GM21786 (cell line): ENCODE data around the gene USP17L13.
"Not testable (repeated sequence)": the region's sequence is repeated elsewhere in the genome, so short reads cannot be mapped to it uniquely, and the experiment has no call there.

Source experiments
- ATAC-seq: cut with Tn5 transposase; IDR thresholded peaks from one replicate; pipeline ENCODE4 v1.9.1; 2021; ENCODE audit not compliant: unreplicated experiment

USP17L13 gene

GRCh38 chr4:9224596-9224995, at the start of gene USP17L13:
USP17L13 (plus strand) TSS chr4:9224896; CDS start chr4:9224896, 0 bp downstream.
- not testable (repeated sequence) for ATAC-seq

- ATAC-seq: not testable (repeated sequence)
These were observed 14.3 kb upstream of the USP17L13 start, which contains the start of gene USP17L10 for GRCh38 chr4:9210357-9210756. USP17L10 (plus strand) TSS chr4:9210657; CDS start chr4:9210657, 0 bp downstream.

DNA sequence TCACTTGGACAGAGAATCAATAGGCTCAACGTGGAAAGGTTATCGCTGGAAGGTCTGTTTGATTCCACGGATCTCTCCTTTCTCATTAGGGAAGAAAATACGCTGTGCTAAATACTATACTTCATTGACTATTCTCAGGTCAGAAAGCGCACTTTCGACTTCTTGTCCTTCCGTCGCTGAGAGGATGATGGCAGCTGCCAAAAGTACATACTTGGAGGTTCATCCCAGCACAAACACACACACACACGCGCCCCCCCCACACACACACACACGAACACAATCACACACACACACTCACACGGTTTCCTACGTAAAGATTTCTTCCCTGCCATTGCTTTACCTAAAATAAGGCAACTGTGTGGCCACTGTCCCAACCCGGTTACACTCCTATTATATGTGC, 10.0 kb upstream of the USP17L13 start:
- ATAC-seq: not testable (repeated sequence)

GRCh38 chr4:9215105-9215504, 9.6 kb upstream of the USP17L13 start, which contains the start of gene USP17L11:
USP17L11 (plus strand) TSS chr4:9215405; CDS start chr4:9215405, 0 bp downstream.
- not testable (repeated sequence) for ATAC-seq

DNA sequence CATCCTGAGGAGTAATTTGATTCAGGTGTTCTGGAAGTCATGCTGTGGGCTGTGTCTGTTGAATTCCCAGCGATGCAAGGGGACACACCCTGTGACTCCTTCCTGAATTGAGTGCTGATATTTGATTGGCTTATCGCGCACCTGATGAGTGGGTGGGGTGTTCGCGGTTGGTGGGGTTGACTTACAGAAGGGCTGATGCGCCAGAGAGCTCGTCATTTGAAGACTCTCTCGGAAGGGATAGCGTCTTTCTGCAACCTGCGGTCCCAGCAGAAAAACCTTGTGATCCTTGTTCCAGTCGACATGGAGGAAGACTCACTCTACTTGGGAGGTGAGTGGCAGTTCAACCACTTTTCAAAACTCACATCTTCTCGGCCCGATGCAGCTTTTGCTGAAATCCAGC, 4.8 kb upstream of the USP17L13 start, which contains the start of gene USP17L12:
Gene USP17L12 (plus strand): TSS at position 301 of the 400 bp plus-strand sequence. CDS start 0 bp downstream, at position 301.
- not testable (repeated sequence) for ATAC-seq

DNA sequence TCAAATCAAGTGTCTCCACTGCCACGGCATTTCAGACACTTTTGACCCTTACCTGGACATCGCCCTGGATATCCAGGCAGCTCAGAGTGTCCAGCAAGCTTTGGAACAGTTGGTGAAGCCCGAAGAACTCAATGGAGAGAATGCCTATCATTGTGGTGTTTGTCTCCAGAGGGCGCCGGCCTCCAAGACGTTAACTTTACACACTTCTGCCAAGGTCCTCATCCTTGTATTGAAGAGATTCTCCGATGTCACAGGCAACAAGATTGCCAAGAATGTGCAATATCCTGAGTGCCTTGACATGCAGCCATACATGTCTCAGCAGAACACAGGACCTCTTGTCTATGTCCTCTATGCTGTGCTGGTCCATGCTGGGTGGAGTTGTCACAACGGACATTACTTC, 5.6 kb downstream of the USP17L13 start:
- ATAC-seq: not testable (repeated sequence)

- ATAC-seq: not testable (repeated sequence)
These were observed 9.4 kb downstream of the USP17L13 start, which contains the start of gene USP17L15 for GRCh38 chr4:9234085-9234484. USP17L15 (plus strand) TSS chr4:9234385; CDS start chr4:9234385, 0 bp downstream.

- not testable (repeated sequence) for ATAC-seq
These were observed 13.8 kb downstream of the USP17L13 start for GRCh38 chr4:9238461-9238860.

DNA sequence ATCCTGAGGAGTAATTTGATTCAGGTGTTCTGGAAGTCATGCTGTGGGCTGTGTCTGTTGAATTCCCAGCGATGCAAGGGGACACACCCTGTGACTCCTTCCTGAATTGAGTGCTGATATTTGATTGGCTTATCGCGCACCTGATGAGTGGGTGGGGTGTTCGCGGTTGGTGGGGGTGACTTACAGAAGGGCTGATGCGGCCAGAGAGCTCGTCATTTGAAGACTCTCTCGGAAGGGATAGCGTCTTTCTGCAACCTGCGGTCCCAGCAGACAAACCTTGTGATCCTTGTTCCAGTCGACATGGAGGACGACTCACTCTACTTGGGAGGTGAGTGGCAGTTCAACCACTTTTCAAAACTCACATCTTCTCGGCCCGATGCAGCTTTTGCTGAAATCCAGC, 18.9 kb downstream of the USP17L13 start, which contains the start of gene USP17L17:
Gene USP17L17 (plus strand): TSS at position 301 of the 400 bp plus-strand sequence. CDS start 0 bp downstream, at position 301.
- not testable (repeated sequence) for ATAC-seq

DNA sequence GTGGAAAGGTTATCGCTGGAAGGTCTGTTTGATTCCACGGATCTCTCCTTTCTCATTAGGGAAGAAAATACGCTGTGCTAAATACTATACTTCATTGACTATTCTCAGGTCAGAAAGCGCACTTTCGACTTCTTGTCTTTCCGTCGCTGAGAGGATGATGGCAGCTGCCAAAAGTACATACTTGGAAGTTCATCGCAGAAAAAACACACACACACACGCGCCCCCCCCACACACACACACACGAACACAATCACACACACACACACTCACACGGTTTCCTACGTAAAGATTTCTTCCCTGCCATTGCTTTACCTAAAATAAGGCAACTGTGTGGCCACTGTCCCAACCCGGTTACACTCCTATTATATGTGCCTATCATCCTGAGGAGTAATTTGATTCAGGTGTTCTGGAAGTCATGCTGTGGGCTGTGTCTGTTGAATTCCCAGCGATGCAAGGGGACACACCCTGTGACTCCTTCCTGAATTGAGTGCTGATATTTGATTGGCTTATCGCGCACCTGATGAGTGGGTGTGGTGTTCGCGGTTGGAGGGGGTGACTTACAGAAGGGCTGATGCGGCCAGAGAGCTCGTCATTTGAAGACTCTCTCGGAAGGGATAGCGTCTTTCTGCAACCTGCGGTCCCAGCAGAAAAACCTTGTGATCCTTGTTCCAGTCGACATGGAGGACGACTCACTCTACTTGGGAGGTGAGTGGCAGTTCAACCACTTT, 23.4 kb downstream of the USP17L13 start, which contains the start of gene USP17L18:
Gene USP17L18 (plus strand): TSS at position 678 of the 728 bp plus-strand sequence. CDS start 0 bp downstream, at position 678.
- not testable (repeated sequence) for ATAC-seq

GRCh38 chr4:9253078-9253477, 28.4 kb downstream of the USP17L13 start, which contains the start of gene USP17L19:
USP17L19 (plus strand) TSS chr4:9253378; CDS start chr4:9253378, 0 bp downstream.
- not testable (repeated sequence) for ATAC-seq

DNA sequence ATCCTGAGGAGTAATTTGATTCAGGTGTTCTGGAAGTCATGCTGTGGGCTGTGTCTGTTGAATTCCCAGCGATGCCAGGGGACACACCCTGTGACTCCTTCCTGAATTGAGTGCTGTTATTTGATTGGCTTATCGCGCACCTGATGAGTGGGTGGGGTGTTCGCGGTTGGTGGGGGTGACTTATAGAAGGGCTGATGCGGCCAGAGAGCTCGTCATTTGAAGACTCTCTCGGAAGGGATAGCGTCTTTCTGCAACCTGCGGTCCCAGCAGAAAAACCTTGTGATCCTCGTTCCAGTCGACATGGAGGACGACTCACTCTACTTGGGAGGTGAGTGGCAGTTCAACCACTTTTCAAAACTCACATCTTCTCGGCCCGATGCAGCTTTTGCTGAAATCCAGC, 33.1 kb downstream of the USP17L13 start, which contains the start of gene USP17L20:
Gene USP17L20 (plus strand): TSS at position 301 of the 400 bp plus-strand sequence. CDS start 0 bp downstream, at position 301.
- not testable (repeated sequence) for ATAC-seq

DNA sequence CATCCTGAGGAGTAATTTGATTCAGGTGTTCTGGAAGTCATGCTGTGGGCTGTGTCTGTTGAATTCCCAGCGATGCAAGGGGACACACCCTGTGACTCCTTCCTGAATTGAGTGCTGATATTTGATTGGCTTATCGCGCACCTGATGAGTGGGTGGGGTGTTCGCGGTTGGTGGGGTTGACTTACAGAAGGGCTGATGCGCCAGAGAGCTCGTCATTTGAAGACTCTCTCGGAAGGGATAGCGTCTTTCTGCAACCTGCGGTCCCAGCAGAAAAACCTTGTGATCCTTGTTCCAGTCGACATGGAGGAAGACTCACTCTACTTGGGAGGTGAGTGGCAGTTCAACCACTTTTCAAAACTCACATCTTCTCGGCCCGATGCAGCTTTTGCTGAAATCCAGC, 37.9 kb downstream of the USP17L13 start, which contains the start of gene USP17L21:
Gene USP17L21 (plus strand): TSS at position 301 of the 400 bp plus-strand sequence. CDS start 0 bp downstream, at position 301.
- ATAC-seq: not testable (repeated sequence)

DNA sequence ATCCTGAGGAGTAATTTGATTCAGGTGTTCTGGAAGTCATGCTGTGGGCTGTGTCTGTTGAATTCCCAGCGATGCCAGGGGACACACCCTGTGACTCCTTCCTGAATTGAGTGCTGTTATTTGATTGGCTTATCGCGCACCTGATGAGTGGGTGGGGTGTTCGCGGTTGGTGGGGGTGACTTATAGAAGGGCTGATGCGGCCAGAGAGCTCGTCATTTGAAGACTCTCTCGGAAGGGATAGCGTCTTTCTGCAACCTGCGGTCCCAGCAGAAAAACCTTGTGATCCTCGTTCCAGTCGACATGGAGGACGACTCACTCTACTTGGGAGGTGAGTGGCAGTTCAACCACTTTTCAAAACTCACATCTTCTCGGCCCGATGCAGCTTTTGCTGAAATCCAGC, 42.6 kb downstream of the USP17L13 start, which contains the start of gene USP17L22:
Gene USP17L22 (plus strand): TSS at position 301 of the 400 bp plus-strand sequence. CDS start 0 bp downstream, at position 301.
- ATAC-seq: not testable (repeated sequence)

DNA sequence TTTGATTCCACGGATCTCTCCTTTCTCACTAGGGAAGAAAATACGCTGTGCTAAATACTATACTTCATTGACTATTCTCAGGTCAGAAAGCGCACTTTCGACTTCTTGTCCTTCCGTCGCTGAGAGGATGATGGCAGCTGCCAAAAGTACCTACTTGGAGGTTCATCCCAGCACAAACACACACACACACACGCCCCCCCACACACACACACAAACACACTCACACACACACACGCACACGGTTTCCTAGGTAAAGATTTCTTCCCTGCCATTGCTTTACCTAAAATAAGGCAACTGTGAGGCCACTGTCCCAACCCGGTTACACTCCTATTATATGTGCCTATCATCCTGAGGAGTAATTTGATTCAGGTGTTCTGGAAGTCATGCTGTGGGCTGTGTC, 47.0 kb downstream of the USP17L13 start:
- ATAC-seq: not testable (repeated sequence)
